GM21786 (cell line): ENCODE data around the gene TUSC2.

Source experiments
- ATAC-seq: cut with Tn5 transposase; IDR thresholded peaks from one replicate; pipeline ENCODE4 v1.9.1; 2021; ENCODE audit not compliant: unreplicated experiment

TUSC2 gene

DNA sequence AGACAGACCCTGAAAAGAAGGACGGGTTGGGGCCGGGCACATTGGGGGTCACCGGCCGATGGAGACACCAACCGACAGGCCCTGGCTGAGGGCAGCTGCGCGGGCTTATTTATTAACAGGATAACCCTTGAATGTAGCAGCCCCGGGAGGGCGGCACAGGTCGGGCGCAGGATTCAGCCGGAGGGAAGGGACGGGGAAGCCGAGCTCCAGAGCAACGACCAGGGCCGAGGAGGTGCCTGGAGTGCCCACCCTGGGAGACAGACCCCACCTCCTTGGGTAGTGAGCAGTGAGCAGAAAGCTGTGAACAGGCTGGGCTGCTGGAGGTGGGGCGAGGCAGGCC is 51.3 kb downstream of the TUSC2 start:
- ATAC-seq, result no peak

DNA sequence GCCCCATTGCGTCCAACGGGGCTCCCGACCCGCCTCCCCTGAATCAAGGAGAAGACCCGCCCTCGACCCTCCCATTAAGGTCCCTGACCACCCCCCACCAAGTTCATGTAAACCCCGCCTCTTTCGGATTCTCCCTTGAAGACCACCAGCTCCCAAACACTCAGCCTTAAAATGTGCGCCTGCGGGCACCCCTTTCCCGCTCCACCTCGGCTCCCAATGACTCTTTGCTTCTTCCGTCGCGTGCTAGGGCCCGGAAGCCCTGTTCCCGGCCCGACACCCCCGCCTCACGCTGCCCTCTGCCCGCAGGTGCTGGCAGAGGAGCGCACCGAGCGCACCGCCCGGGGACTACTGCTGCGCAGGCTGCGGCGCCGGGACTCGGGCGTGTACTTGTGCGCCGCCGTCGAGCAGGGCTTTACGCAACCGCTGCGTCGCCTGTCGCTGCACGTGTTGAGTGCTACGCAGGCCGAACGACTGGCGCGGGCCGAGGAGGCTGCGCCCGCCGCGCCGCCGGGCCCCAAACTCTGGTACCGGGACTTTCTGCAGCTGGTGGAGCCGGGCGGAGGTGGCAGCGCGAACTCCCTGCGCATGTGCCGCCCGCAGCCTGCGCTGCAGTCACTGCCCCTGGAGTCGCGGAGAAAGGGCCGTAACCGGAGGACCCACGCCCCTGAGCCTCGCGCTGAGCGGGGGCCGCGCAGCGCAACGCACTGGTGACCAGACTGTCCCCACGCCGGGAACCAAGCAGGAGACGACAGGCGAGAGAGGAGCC is 51.8 kb downstream of the TUSC2 start:
- no peak for ATAC-seq

DNA sequence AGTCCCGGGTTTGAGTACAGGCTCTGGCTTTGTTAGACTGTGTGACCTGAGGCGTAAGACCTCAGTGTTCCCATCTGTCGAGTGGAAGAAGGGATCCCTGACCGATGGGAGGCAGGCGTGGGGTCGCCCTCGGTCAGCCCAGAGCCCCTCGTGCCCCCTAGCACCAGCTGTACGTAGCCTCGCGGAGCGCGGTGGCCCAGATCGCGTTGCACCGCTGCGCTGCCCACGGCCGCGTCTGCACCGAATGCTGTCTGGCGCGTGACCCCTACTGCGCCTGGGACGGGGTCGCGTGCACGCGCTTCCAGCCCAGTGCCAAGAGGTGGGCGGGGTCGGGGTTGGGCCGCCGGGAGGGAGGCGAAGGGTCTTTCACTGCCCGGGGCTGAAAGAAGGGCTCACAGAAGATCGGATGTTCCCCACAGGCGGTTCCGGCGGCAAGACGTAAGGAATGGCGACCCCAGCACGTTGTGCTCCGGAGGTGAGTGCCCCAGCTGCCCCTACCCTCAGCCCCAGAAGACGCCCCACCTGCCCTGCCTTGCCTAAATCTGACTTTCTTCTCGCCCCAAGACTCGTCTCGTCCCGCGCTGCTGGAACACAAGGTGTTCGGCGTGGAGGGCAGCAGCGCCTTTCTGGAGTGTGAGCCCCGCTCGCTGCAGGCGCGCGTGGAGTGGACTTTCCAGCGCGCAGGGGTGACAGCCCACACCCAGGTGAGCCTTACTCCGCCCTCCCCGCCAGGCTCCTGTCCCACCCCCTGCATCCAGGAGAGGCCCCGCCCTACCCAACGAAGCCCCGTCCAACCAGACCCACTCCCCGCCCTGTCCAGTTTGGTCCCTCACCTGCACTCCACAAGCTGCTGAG is 52.7 kb downstream of the TUSC2 start:
- no peak for ATAC-seq
